GM12891 (cell line): ENCODE results near the gene PCNX2.

Source experiments
- PAX5 ChIP-seq: IDR thresholded peaks from 2 replicates; pipeline ENCODE4 v1.6.1; 2011; ENCODE audit warnings: low read length, moderate library complexity, mild to moderate bottlenecking; ENCODE audit not compliant: insufficient read depth, severe bottlenecking
- POLR2A ChIP-seq: IDR thresholded peaks from 2 replicates; pipeline ENCODE4 v1.6.1; 2011; ENCODE audit warnings: low read depth, low read length, control low read depth
- TAF1 ChIP-seq: IDR thresholded peaks from 2 replicates; pipeline ENCODE4 v1.6.1; 2011; ENCODE audit warnings: low read depth, low read length, control low read depth

GRCh38 chr1:232968391-232968790 lies 327.1 kb downstream of the PCNX2 start:
- TF ChIP-seq POLR2A (no peak), PAX5 (no peak), TAF1 (no peak)
